Stimulated activated CD8-positive, alpha-beta memory T cell treated with anti-CD3 and anti-CD28 coated beads, Interleukin-15, amount 100 ng/mL, for 48 hours (primary cell): ENCODE results near the gene CLCN7.

ENCODE experiments used
- DNase-seq, 2 donors: peaks; one replicate each; pipeline ENCODE4 v3.0.0-alpha.2; 2020; ENCODE audit warnings: low read depth in 2 of 2

The CLCN7 gene

GRCh38 chr16:1464894-1465566 is 9.8 kb downstream of the CLCN7 start:
- DNase-seq = no peak

- DNase-seq = no peak
These were observed 10.5 kb downstream of the CLCN7 start for GRCh38 chr16:1464196-1464893.

GRCh38 chr16:1461146-1461545 is 13.7 kb downstream of the CLCN7 start:
- no peak for DNase-seq

- no peak for DNase-seq
These were observed 14.2 kb downstream of the CLCN7 start for GRCh38 chr16:1460602-1461138.

GRCh38 chr16:1459967-1460366 is 14.9 kb downstream of the CLCN7 start:
- no peak for DNase-seq

GRCh38 chr16:1458977-1459341 is 15.9 kb downstream of the CLCN7 start:
- no peak for DNase-seq

- peak; percentile 20 to 45 for DNase-seq
These were observed 16.4 kb downstream of the CLCN7 start for GRCh38 chr16:1458336-1458976.

- no peak for DNase-seq
These were observed 17.2 kb downstream of the CLCN7 start for GRCh38 chr16:1457489-1458245.

GRCh38 chr16:1456951-1457350 is 17.9 kb downstream of the CLCN7 start:
- no peak for DNase-seq

GRCh38 chr16:1455190-1456171 is 19.3 kb downstream of the CLCN7 start:
- DNase-seq = no peak

GRCh38 chr16:1454561-1454960 is 20.3 kb downstream of the CLCN7 start:
- no peak for DNase-seq

GRCh38 chr16:1453316-1453715 is 21.5 kb downstream of the CLCN7 start:
- DNase-seq = no peak

- DNase-seq = no peak
These were observed 22.3 kb downstream of the CLCN7 start for GRCh38 chr16:1452530-1452929.

- DNase-seq = no peak
These were observed 23.0 kb downstream of the CLCN7 start for GRCh38 chr16:1451702-1452392.

GRCh38 chr16:1450841-1451240 is 24.0 kb downstream of the CLCN7 start:
- no peak for DNase-seq

GRCh38 chr16:1450218-1450617 is 24.6 kb downstream of the CLCN7 start:
- DNase-seq = no peak

- no peak for DNase-seq
These were observed 25.5 kb downstream of the CLCN7 start for GRCh38 chr16:1449201-1449788.

- no peak for DNase-seq
These were observed 26.2 kb downstream of the CLCN7 start for GRCh38 chr16:1448536-1449116.

GRCh38 chr16:1447965-1448364 is 26.9 kb downstream of the CLCN7 start:
- no peak for DNase-seq
